ENCODE results near the gene MAML2.

DNA sequence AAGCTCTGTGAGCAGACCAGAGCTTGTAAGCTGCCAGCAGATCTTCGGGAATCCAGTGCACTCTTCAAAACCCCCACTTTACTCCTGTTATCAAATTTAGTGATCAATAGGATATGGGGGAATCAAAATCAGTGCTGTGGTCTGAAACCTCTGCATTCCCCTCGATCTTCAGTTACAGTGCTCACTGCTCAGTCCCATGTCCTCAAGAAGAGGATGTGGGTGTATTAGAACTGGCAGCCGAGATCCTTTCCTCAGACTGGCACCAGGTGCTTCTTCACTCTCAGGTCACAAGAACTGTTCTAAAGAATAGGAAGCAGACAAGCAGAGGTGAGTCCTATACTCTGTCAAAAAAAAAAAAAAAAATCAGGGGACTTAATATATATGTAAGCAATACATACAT is 15.3 kb upstream of the MAML2 start:
- no peak for TF ChIP-seq GATA3 (IDR thresholded peaks at IDR 0.05; ENCODE audit: low read depth, low read length)
- no peak for TF ChIP-seq GATA2 (IDR thresholded peaks at IDR 0.05; ENCODE audit: low read depth, low read length)
